ENCODE results near the gene PCNT. TPM values are rescaled to one million over a fixed set of nuclear protein-coding genes. Genes with fewer than 3 reads are reported as not detected.

The PCNT gene
- total and polyA plus RNA-seq, 2 of the 4 experiments (the other 2 are of a cell fraction), result 10.0 to 19.4 TPM

DNA sequence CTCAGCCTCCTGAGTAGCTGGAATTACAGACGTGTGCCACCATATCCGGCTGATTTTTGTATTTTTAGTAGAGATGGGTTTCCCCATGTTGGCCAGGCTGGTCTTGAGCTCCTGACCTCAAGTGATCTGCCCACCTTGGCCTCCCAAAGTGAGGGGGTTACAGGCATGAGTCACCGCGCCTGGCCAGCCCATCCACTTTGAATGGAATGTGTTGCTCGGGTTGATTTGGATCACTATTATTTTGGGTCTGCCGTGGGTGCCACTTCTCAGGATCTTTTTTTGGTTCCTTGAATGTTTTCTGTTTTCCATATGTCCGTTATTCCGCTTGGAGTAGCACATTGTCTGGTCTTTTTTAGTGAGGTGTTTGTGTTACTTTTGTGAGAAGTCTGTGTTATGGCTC is 17.0 kb downstream of the PCNT start:
- H3K27ac ChIP-seq (ENCODE audit: insufficient read depth, low read length), result no peak overlapping the region
- peaks cover 30 to 65% of the 10 kb centered on the region in 2 experiments for H3K79me1 ChIP-seq (ENCODE audit: low read depth in 1 of 2, low read length in 2 of 2)
- intact Hi-C loops (cut with micrococcal nuclease), result no loop called here
- no peak overlapping the region for H2BK15ac ChIP-seq (ENCODE audit: low read depth, low read length)
- WGBS, 2 experiments (ENCODE audit: extremely low coverage in 2 of 2, insufficient read length in 1 of 2), result no CpG with 5 or more reads among the region's 8 CpGs
- no peaks in the 10 kb centered on the region for H3K9me3 ChIP-seq (ENCODE audit: control insufficient read depth, insufficient read depth, low read length)
- H2BK120ac ChIP-seq (ENCODE audit: low read depth, low read length), result no peak overlapping the region
- TF ChIP-seq, protein P1, sequence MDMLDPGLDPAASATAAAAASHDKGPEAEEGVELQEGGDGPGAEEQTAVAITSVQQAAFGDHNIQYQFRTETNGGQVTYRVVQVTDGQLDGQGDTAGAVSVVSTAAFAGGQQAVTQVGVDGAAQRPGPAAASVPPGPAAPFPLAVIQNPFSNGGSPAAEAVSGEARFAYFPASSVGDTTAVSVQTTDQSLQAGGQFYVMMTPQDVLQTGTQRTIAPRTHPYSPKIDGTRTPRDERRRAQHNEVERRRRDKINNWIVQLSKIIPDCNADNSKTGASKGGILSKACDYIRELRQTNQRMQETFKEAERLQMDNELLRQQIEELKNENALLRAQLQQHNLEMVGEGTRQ (IDR thresholded peaks at IDR 0.05; ENCODE audit: low read depth, low read length), result no peak
- no peak for TF ChIP-seq SMC3 (IDR thresholded peaks at IDR 0.05; ENCODE audit: low read depth, low read length)
- no peak overlapping the region for H2BK5ac ChIP-seq (ENCODE audit: low read depth, low read length, poor library complexity, severe bottlenecking)
- H3K23ac ChIP-seq (ENCODE audit: low read depth, low read length), result no peak overlapping the region
- dilution Hi-C loops (cut with HindIII; ENCODE audit: low sequenced_read_pairs, unreplicated experiment), result no loop called here
- H2AK9ac ChIP-seq (replicated peaks; ENCODE audit: low read depth, low read length, poor library complexity), result no peak overlapping the region
- in situ Hi-C loops (cut with MboI; ENCODE audit: low sequenced_read_pairs), result no loop called here
- DNase-seq (no peak), ATAC-seq (ENCODE audit: low read depth) (no peak)
- H3K4me2 ChIP-seq (ENCODE audit: low read depth, low read length), result no peak overlapping the region
- H2AK5ac ChIP-seq (ENCODE audit: low read depth, low read length), result no peak overlapping the region
- H3K9me1 ChIP-seq (ENCODE audit: insufficient read depth, low read length), result no peaks in the 10 kb centered on the region
- no peak overlapping the region for H3K56ac ChIP-seq (ENCODE audit: extremely low read depth, insufficient read depth, low read length)
- no peak overlapping the region for H4K8ac ChIP-seq (ENCODE audit: low read depth in 2 of 2, low read length in 2 of 2)
- no peak overlapping the region for H3K4me3 ChIP-seq (ENCODE audit: insufficient read depth, low read depth, low read length)
- no peak overlapping the region for H2AFZ ChIP-seq (replicated peaks; ENCODE audit: low read length, poor library complexity)
- no peak overlapping the region for H3K4ac ChIP-seq (ENCODE audit: low read depth, low read length)
- peaks cover 30% of the 10 kb centered on the region for H3K36me3 ChIP-seq (ENCODE audit: control insufficient read depth, insufficient read depth, low read length)
- no peak overlapping the region for H3K18ac ChIP-seq (ENCODE audit: low read depth, low read length)
- no peak overlapping the region for H4K5ac ChIP-seq (ENCODE audit: low read depth, low read length)
- no TSS peak for BruUV-seq (replicated peaks)
- no peak overlapping the region; the same call in 1 of the 2 replicates for H3K14ac ChIP-seq (replicated peaks; ENCODE audit: low read depth, low read length)
- no peak overlapping the region for H3K9ac ChIP-seq (ENCODE audit: low read depth, low read length)
- ChIA-PET CTCF (no interaction called here), POLR2A (ENCODE audit: unreplicated experiment) (no interaction called here)
- H4K91ac ChIP-seq (ENCODE audit: insufficient read depth, low read depth, low read length), result no peak overlapping the region
- no peaks in the 10 kb centered on the region for H3K27me3 ChIP-seq (ENCODE audit: control insufficient read depth, insufficient read depth, low read length)
- H2BK20ac ChIP-seq (ENCODE audit: low read depth, low read length), result no peak overlapping the region
- H3K4me1 ChIP-seq (ENCODE audit: control insufficient read depth, insufficient read depth, low read length), result no peaks in the 10 kb centered on the region
- no peaks in the 10 kb centered on the region for H4K20me1 ChIP-seq (ENCODE audit: insufficient read depth, low read length)
